ENCODE results near the gene OR6V1. TPM values are rescaled to one million over a fixed set of nuclear protein-coding genes. Genes with fewer than 3 reads are reported as not detected.

Gene OR6V1
- total RNA-seq, 1 experiment from 2014 or later = not detected

DNA sequence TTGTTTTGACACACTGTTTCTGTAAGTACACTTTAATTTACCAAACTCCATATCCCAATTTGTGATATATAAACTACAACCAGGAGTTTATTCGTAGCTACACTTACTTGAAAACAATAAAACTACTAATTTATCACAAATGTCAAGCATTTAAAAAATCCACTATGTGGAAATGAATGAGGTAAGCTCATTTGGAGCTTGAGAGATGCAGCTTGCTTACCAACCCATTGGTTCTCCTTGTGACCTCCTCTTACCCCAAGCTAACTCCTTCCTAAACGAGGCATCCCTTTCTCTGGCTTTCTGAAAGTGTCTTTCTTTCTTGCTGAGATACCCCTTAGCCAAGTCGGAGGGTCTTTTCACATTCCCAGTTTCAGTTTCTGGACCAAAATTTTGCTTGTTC is 2.5 kb downstream of the OR6V1 start:
- Histone ChIP-seq H3K9me3 (ENCODE audit: control insufficient read depth in 1 of 2, insufficient read depth in 1 of 2, low read depth in 1 of 2, low read length in 2 of 2) (no peaks in the 10 kb centered on the region), H3K4me2 (ENCODE audit: low read length) (no peak overlapping the region), H4K20me1 (ENCODE audit: insufficient read depth) (no peaks in the 10 kb centered on the region), H3K27ac (ENCODE audit: low read depth, low read length) (no peak overlapping the region), H3K4me3 (replicated peaks in 1 of 2; ENCODE audit: low read depth in 1 of 2, low read length in 2 of 2) (no peak overlapping the region), H3K79me2 (ENCODE audit: insufficient read depth, low read length) (no peaks in the 10 kb centered on the region), H3K4me1 (ENCODE audit: control insufficient read depth in 1 of 2, insufficient read depth in 2 of 2, low read length in 2 of 2) (no peaks in the 10 kb centered on the region), H3K9me2 (ENCODE audit: insufficient read depth) (no peaks in the 10 kb centered on the region), H3K36me3 (ENCODE audit: control insufficient read depth in 1 of 2, insufficient read depth in 2 of 2, low read length in 2 of 2) (no peaks in the 10 kb centered on the region), H3K9ac (ENCODE audit: low read length) (no peak overlapping the region), H3K27me3 (ENCODE audit: insufficient read depth, low read length) (0 out of 2 replicates have a peak, but pooled peaks cover 7% of the 10 kb centered on the region), H2AFZ (ENCODE audit: low read depth, low read length, poor library complexity, severe bottlenecking) (no peak overlapping the region)
- BruUV-seq (replicated peaks) = no TSS peak
- TF ChIP-seq REST (IDR thresholded peaks at IDR 0.05; ENCODE audit: low read depth) (no peak), EGR1 (IDR thresholded peaks at IDR 0.05; ENCODE audit: low read depth) (no peak), ZNF274 (IDR thresholded peaks at IDR 0.05; ENCODE audit: low read depth, low read length) (no peak), SRF (IDR thresholded peaks at IDR 0.05; ENCODE audit: low read depth) (no peak), TCF7L2 (IDR thresholded peaks at IDR 0.05; ENCODE audit: borderline replicate concordance, extremely low read depth, insufficient read depth, insufficient read length) (no peak), SP1 (IDR thresholded peaks at IDR 0.05; ENCODE audit: low read depth) (no peak), JUND (IDR thresholded peaks at IDR 0.05) (no peak), EZH2 (IDR thresholded peaks at IDR 0.05) (no peak), ELF1 (IDR thresholded peaks at IDR 0.05; ENCODE audit: borderline replicate concordance, low read depth) (no peak), FOSL1 (IDR thresholded peaks at IDR 0.05; ENCODE audit: low read depth) (no peak), CEBPB (IDR thresholded peaks at IDR 0.05; ENCODE audit: low read depth) (no peak), CBX3 (IDR thresholded peaks at IDR 0.05; ENCODE audit: low read depth) (no peak), POLR2A (IDR thresholded peaks at IDR 0.05; ENCODE audit: borderline replicate concordance, extremely low read depth, insufficient read depth, insufficient read length) (no peak), YY1 (IDR thresholded peaks at IDR 0.05; ENCODE audit: extremely low read depth, insufficient replicate concordance, low read depth, low read length) (no peak)
- TF ChIP-seq, protein P1, sequence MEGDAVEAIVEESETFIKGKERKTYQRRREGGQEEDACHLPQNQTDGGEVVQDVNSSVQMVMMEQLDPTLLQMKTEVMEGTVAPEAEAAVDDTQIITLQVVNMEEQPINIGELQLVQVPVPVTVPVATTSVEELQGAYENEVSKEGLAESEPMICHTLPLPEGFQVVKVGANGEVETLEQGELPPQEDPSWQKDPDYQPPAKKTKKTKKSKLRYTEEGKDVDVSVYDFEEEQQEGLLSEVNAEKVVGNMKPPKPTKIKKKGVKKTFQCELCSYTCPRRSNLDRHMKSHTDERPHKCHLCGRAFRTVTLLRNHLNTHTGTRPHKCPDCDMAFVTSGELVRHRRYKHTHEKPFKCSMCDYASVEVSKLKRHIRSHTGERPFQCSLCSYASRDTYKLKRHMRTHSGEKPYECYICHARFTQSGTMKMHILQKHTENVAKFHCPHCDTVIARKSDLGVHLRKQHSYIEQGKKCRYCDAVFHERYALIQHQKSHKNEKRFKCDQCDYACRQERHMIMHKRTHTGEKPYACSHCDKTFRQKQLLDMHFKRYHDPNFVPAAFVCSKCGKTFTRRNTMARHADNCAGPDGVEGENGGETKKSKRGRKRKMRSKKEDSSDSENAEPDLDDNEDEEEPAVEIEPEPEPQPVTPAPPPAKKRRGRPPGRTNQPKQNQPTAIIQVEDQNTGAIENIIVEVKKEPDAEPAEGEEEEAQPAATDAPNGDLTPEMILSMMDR (IDR thresholded peaks at IDR 0.05 in 2 of 3, conservative IDR thresholded peaks at IDR 0.05 in 1 of 3; ENCODE audit: borderline replicate concordance in 1 of 3, insufficient read depth in 1 of 3, low read depth in 2 of 3, low read length in 2 of 3) = no peak
- POLR2A ChIA-PET = no interaction called here
- intact Hi-C loops (cut with micrococcal nuclease) = no loop called here
- DNase-seq (ENCODE audit: low read depth, low spot score) (no peak), ATAC-seq (no peak)
- CTCF ChIA-PET = no interaction called here
- RAD21 ChIA-PET (ENCODE audit: low non-redundant PET in 1 of 2, low total read pairs in 2 of 2, uncharacterized antibody in 2 of 2, unreplicated experiment in 2 of 2) = no interaction called here
